GM12878 (cell line): ENCODE data around the gene AGBL4. TPM values are rescaled to one million over a fixed set of nuclear protein-coding genes. Genes with fewer than 3 reads are reported as not detected.

ENCODE experiments used
- ATAC-seq: fragments of 200-7000 bp; cut with Tn5 transposase; 3 replicates; pipeline ENCODE4 v1.9.1; 2020; ENCODE audit warnings: mild to moderate bottlenecking, moderate library complexity
- BruUV-seq: library from RNA; stranded (reverse); fragments of 400-500 nt; replicated peaks from 2 replicates; lab custom pipeline; 2021; lab: Mats Ljungman, UMichigan
- CTCF ChIA-PET: fragments of 300-600 bp; sonication (Branson Sonifier 250); formaldehyde crosslinking; extraction: SDS; loops from one replicate; lab custom pipeline; 2021; ENCODE audit warnings: inconsistent platforms; lab: Yijun Ruan, JAX
- POLR2A ChIA-PET: fragments of 350-600 bp; formaldehyde crosslinking; extraction: SDS; loops from one replicate; lab custom pipeline; 2021; ENCODE audit warnings: inconsistent platforms; lab: Charles Lee
- RAD21 ChIA-PET: fragments of 300-600 bp; sonication (Branson Sonifier 250); formaldehyde crosslinking; loops from one replicate; lab custom pipeline; 2023; ENCODE audit warnings: antibody characterized with exemption; ENCODE audit not compliant: unreplicated experiment; lab: Charles Lee
- SMC1A ChIA-PET: fragments of 300-600 bp; sonication (Branson Sonifier 250); formaldehyde crosslinking; loops from one replicate; lab custom pipeline; 2023; ENCODE audit not compliant: unreplicated experiment, uncharacterized antibody; lab: Charles Lee
- DNase-seq: peaks from one replicate; pipeline ENCODE4 v3.0.0-alpha.2; 2011; ENCODE audit warnings: low read depth, low spot score
- FAIRE-seq: peaks from 3 replicates; lab custom pipeline; 2011; peaks lifted over from hg19 to GRCh38; lab: Jason Lieb, UNC
- H2AFZ ChIP-seq: 2 replicates; pipeline ENCODE4 v1.6.0; 2011; ENCODE audit warnings: low read depth, low read length, control low read depth; ENCODE audit not compliant: control insufficient read depth
- H3K27ac ChIP-seq: 2 replicates; pipeline ENCODE4 v1.5.1; 2011; ENCODE audit warnings: control low read depth; ENCODE audit not compliant: control insufficient read depth, insufficient read depth
- H3K27me3 ChIP-seq, 2 experiments: replicated peaks in 1 of 2; 2 replicates each; pipeline versions ENCODE4 v1.6.0 to v1.6.1; 2011; ENCODE audit warnings: low read length in 1 of 2; ENCODE audit not compliant: control insufficient read depth in 2 of 2, insufficient read depth in 2 of 2
- H3K36me3 ChIP-seq, 2 experiments: 2 replicates each; pipeline ENCODE4 v1.5.1; 2011; ENCODE audit warnings: low read length in 1 of 2; ENCODE audit not compliant: control insufficient read depth in 2 of 2, insufficient read depth in 2 of 2
- H3K4me1 ChIP-seq: 2 replicates; pipeline ENCODE4 v1.6.1; 2011; ENCODE audit warnings: mild to moderate bottlenecking, low read length, moderate library complexity, mixed read lengths; ENCODE audit not compliant: control insufficient read depth, insufficient read depth
- H3K4me2 ChIP-seq: 2 replicates; pipeline ENCODE4 v1.6.0; 2011; ENCODE audit warnings: control low read depth; ENCODE audit not compliant: control insufficient read depth, insufficient read depth
- H3K4me3 ChIP-seq: fragments of 200-600 bp; sonication (generic); 2 replicates; pipeline ENCODE4 v1.5.1; 2016
- H3K79me2 ChIP-seq: 2 replicates; pipeline ENCODE4 v1.6.0; 2011; ENCODE audit warnings: low read length; ENCODE audit not compliant: control insufficient read depth, insufficient read depth
- H3K9ac ChIP-seq: 2 replicates; pipeline ENCODE4 v1.8.0; 2011; ENCODE audit warnings: low read length, control low read depth, mixed read lengths; ENCODE audit not compliant: control insufficient read depth, insufficient read depth
- H3K9me3 ChIP-seq: replicated peaks from 3 replicates; pipeline ENCODE4 v1.5.1; 2011; ENCODE audit warnings: mild to moderate bottlenecking, low read length; ENCODE audit not compliant: control insufficient read depth, insufficient read depth
- H4K20me1 ChIP-seq: 2 replicates; pipeline ENCODE4 v1.6.0; 2011; ENCODE audit not compliant: control insufficient read depth, insufficient read depth
- BHLHE40 ChIP-seq, 2 experiments: fragments of 450-650 bp in 1 of 2; IDR thresholded peaks; 2 replicates each; pipeline ENCODE4 v1.6.1; 2011 to 2017; ENCODE audit warnings: low read depth in 2 of 2, borderline replicate concordance in 1 of 2, improper control_type of control experiment in 1 of 2, low read length in 1 of 2, mild to moderate bottlenecking in 1 of 2
- CBX5 ChIP-seq: sonication (generic); IDR thresholded peaks from 2 replicates; pipeline ENCODE4 v1.6.1; 2016; ENCODE audit warnings: low read depth, moderate library complexity, mild to moderate bottlenecking, inconsistent platforms
- CHD4 ChIP-seq: fragments of 200-600 bp; sonication (generic); IDR thresholded peaks from 2 replicates; pipeline ENCODE4 v1.6.1; 2016; ENCODE audit warnings: mild to moderate bottlenecking
- EED ChIP-seq: sonication (generic); IDR thresholded peaks from 2 replicates; pipeline ENCODE4 v1.6.1; 2016; ENCODE audit warnings: antibody characterized with exemption, low read depth
- FOXM1 ChIP-seq: IDR thresholded peaks from 2 replicates; pipeline ENCODE4 v1.6.1; 2012; ENCODE audit warnings: low read depth, mild to moderate bottlenecking, inconsistent platforms, low read length, moderate library complexity
- KLF5 ChIP-seq: fragments of 450-650 bp; IDR thresholded peaks from 2 replicates; pipeline ENCODE4 v1.6.1; 2014; ENCODE audit warnings: mild to moderate bottlenecking; ENCODE audit not compliant: partially characterized antibody
- POLR2AphosphoS5 ChIP-seq: IDR thresholded peaks from 2 replicates; pipeline ENCODE4 v1.6.1; 2011; ENCODE audit warnings: mild to moderate bottlenecking, low read length, inconsistent platforms
- RAD21 ChIP-seq: IDR thresholded peaks from 2 replicates; pipeline ENCODE4 v1.6.1; 2011; ENCODE audit warnings: mild to moderate bottlenecking, low read depth, low read length, moderate library complexity; ENCODE audit not compliant: insufficient read depth
- SIN3A ChIP-seq: IDR thresholded peaks from 2 replicates; pipeline ENCODE4 v1.6.1; 2012; ENCODE audit warnings: low read depth, low read length, improper control_type of control experiment
- WGBS: methylation state at CpG from one replicate; pipeline ENCODE4 v1.1.6; 2016; ENCODE audit warnings: low lambda C conversion rate; ENCODE audit not compliant: insufficient replicate concordance, insufficient coverage; ENCODE audit errors: missing lambda C conversion rate; 5-methylcytosine and 5-hydroxymethylcytosine counted together
- in situ Hi-C: fragments of 300-500 bp; cut with MboI; formaldehyde crosslinking; loops from 9 replicates; pipeline ENCODE4 v1.14.3; 2018; ENCODE audit warnings: mixed read lengths
- intact Hi-C: fragments of 100-400 bp; cut with micrococcal nuclease; formaldehyde crosslinking; loops from one replicate; pipeline ENCODE4 v1.14.2; 2022; ENCODE audit not compliant: unreplicated experiment
- polyA plus RNA-seq, 11 experiments: library from polyadenylated mRNA; depleted of rRNA in 4 of 11; unstranded in 6 of 11; stranded (reverse) in 5 of 11; fragments of >200 nt; fragmentation: Nextera tagmentation in 4 of 11; fragmentation: Illumina TruSeq in 1 of 11; extraction: Ambion mirVana in 4 of 11; extraction: Trizol in 1 of 11; gene quantifications; 1 replicate in 1 of 11; 2 replicates in 10 of 11; pipeline versions ENCODE4 v1.2.1 to v1.2.3, GENCODE V29; 2011 to 2016; ENCODE audit warnings: inconsistent platforms in 2 of 11, missing spikeins in 2 of 11, low read depth in 1 of 11
- total RNA-seq, 4 experiments: library from RNA; depleted of rRNA in 3 of 4; stranded (reverse); fragments of >200 nt in 3 of 4; fragmentation: Illumina TruSeq in 1 of 4; extraction: Trizol in 1 of 4; gene quantifications; 2 replicates each; pipeline versions ENCODE4 v1.2.1 to v1.2.3, GENCODE V29; 2013 to 2021
- TF ChIP-seq, protein P1 (sequence below): IDR thresholded peaks from 2 replicates; pipeline ENCODE4 v1.6.1; 2011; ENCODE audit warnings: borderline replicate concordance, low read depth, mild to moderate bottlenecking, moderate library complexity, mixed read lengths, low read length; ENCODE audit not compliant: insufficient read depth; ENCODE audit errors: extremely low read length
- TF ChIP-seq, protein P2 (sequence below): fragments of 450-650 bp; IDR thresholded peaks from 2 replicates; pipeline ENCODE4 v1.6.1; 2017; ENCODE audit warnings: antibody characterized with exemption, mild to moderate bottlenecking, moderate library complexity
- TF ChIP-seq, protein P3 (sequence below): IDR thresholded peaks from 2 replicates; pipeline ENCODE4 v1.6.1; 2011; ENCODE audit warnings: low read depth, mild to moderate bottlenecking, low read length, moderate library complexity, borderline replicate concordance; ENCODE audit errors: extremely low read depth
- TF ChIP-seq, protein P4 (sequence below): IDR thresholded peaks from 2 replicates; pipeline ENCODE4 v1.6.1; 2012; ENCODE audit warnings: low read length, inconsistent platforms
- TF ChIP-seq, protein P5 (sequence below): fragments of 450-650 bp; IDR thresholded peaks from 2 replicates; pipeline ENCODE4 v1.6.1; 2018; ENCODE audit warnings: borderline replicate concordance, mild to moderate bottlenecking; ENCODE audit not compliant: partially characterized antibody

Gene AGBL4
- total and polyA plus RNA-seq, 10 of the 15 experiments (the other 5 are each of a cell fraction or from before 2014, with no cell fraction given) = 0.31 TPM; not detected in 9

DNA sequence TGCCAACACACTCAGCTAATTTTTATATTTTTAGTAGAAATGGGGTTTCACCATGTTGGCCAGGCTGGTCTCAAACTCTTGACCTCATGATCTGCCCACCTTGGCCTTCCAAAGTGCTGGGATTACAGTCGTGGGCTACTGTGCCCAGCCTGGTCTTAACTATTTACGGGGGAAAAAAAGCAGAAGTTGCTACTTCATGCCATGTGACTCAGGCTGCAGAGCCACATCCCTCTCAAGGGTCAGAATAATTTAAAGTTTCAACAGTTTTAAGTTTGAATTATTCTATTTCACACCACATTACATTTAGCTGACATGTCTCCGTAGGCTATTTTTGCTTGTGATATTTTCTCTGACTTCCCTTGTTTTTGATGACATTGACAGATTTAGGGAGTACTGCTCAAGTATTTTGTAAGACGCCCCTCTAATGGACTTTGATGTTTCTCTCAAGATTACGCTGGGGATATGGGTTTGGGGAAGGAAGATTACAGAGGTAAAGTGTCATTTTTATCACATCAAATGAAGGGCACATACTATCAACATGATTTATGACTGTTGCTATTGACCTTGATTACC, 14.6 kb upstream of the AGBL4 start:
- H4K20me1 ChIP-seq = no peaks in the 10 kb centered on the region
- no peaks in the 10 kb centered on the region for H3K79me2 ChIP-seq
- DNase-seq = no peak
- H3K36me3 ChIP-seq = no peaks in the 10 kb centered on the region
- POLR2A ChIA-PET = no interaction called here
- no peaks in the 10 kb centered on the region for H3K4me1 ChIP-seq
- H3K27me3 ChIP-seq = no peaks in the 10 kb centered on the region
- BruUV-seq = no TSS peak
- H3K9ac ChIP-seq = no peak overlapping the region
- SMC1A ChIA-PET = no interaction called here
- no peak overlapping the region for H2AFZ ChIP-seq
- intact Hi-C loops (no loop called here), in situ Hi-C loops (no loop called here)
- CTCF ChIA-PET = no interaction called here
- WGBS = 0% methylated on average over 5 of the region's 5 CpGs
- no peak overlapping the region for H3K4me2 ChIP-seq
- no peak overlapping the region for H3K4me3 ChIP-seq
- no peak for FAIRE-seq
- RAD21 ChIA-PET = no interaction called here
- ATAC-seq = no peak
- TF ChIP-seq KLF5 (no peak), CBX5 (no peak), FOXM1 (no peak), BHLHE40 (IDR thresholded peaks at IDR 0.05; ENCODE audit: borderline replicate concordance in 1 of 2, low read depth in 2 of 2, low read length in 1 of 2) (no peak), SIN3A (no peak), POLR2AphosphoS5 (no peak), RAD21 (no peak), EED (no peak), CHD4 (no peak)
- TF ChIP-seq, protein P1, sequence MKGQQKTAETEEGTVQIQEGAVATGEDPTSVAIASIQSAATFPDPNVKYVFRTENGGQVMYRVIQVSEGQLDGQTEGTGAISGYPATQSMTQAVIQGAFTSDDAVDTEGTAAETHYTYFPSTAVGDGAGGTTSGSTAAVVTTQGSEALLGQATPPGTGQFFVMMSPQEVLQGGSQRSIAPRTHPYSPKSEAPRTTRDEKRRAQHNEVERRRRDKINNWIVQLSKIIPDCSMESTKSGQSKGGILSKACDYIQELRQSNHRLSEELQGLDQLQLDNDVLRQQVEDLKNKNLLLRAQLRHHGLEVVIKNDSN = no peak
- TF ChIP-seq, protein P2, sequence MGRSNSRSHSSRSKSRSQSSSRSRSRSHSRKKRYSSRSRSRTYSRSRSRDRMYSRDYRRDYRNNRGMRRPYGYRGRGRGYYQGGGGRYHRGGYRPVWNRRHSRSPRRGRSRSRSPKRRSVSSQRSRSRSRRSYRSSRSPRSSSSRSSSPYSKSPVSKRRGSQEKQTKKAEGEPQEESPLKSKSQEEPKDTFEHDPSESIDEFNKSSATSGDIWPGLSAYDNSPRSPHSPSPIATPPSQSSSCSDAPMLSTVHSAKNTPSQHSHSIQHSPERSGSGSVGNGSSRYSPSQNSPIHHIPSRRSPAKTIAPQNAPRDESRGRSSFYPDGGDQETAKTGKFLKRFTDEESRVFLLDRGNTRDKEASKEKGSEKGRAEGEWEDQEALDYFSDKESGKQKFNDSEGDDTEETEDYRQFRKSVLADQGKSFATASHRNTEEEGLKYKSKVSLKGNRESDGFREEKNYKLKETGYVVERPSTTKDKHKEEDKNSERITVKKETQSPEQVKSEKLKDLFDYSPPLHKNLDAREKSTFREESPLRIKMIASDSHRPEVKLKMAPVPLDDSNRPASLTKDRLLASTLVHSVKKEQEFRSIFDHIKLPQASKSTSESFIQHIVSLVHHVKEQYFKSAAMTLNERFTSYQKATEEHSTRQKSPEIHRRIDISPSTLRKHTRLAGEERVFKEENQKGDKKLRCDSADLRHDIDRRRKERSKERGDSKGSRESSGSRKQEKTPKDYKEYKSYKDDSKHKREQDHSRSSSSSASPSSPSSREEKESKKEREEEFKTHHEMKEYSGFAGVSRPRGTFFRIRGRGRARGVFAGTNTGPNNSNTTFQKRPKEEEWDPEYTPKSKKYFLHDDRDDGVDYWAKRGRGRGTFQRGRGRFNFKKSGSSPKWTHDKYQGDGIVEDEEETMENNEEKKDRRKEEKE = no peak
- TF ChIP-seq, protein P3, sequence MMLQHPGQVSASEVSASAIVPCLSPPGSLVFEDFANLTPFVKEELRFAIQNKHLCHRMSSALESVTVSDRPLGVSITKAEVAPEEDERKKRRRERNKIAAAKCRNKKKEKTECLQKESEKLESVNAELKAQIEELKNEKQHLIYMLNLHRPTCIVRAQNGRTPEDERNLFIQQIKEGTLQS = no peak
- TF ChIP-seq, protein P4, sequence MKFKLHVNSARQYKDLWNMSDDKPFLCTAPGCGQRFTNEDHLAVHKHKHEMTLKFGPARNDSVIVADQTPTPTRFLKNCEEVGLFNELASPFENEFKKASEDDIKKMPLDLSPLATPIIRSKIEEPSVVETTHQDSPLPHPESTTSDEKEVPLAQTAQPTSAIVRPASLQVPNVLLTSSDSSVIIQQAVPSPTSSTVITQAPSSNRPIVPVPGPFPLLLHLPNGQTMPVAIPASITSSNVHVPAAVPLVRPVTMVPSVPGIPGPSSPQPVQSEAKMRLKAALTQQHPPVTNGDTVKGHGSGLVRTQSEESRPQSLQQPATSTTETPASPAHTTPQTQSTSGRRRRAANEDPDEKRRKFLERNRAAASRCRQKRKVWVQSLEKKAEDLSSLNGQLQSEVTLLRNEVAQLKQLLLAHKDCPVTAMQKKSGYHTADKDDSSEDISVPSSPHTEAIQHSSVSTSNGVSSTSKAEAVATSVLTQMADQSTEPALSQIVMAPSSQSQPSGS = no peak
- TF ChIP-seq, protein P5, sequence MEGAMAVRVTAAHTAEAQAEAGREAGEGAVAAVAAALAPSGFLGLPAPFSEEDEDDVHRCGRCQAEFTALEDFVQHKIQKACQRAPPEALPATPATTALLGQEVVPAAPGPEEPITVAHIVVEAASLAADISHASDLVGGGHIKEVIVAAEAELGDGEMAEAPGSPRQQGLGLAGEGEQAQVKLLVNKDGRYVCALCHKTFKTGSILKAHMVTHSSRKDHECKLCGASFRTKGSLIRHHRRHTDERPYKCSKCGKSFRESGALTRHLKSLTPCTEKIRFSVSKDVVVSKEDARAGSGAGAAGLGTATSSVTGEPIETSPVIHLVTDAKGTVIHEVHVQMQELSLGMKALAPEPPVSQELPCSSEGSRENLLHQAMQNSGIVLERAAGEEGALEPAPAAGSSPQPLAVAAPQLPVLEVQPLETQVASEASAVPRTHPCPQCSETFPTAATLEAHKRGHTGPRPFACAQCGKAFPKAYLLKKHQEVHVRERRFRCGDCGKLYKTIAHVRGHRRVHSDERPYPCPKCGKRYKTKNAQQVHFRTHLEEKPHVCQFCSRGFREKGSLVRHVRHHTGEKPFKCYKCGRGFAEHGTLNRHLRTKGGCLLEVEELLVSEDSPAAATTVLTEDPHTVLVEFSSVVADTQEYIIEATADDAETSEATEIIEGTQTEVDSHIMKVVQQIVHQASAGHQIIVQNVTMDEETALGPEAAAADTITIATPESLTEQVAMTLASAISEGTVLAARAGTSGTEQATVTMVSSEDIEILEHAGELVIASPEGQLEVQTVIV = no peak
- TF ChIP-seq, all 136 proteins: peak for 0
- H3K27ac ChIP-seq = no peak overlapping the region
- H3K9me3 ChIP-seq = no peaks in the 10 kb centered on the region
